ENCODE data around the gene PALM. TPM values are rescaled to one million over a fixed set of nuclear protein-coding genes. Genes with fewer than 3 reads are reported as not detected.
A peak's percentile ranks its signal among the peaks of the same experiment; 100 is the strongest.

The PALM gene
- polyA plus RNA-seq, 1 donor (not counting 4 experiments of a cell fraction or from before 2014, with no cell fraction given), result not detected

- Histone ChIP-seq H4K20me1 (ENCODE audit: control insufficient read depth, extremely low read depth, insufficient read depth, low read length) (peaks cover 21% of the 10 kb centered on the region), H3K79me2 (ENCODE audit: control insufficient read depth, insufficient read depth, low read length) (peaks cover 23% of the 10 kb centered on the region), H3K4me3 (ENCODE audit: control insufficient read depth in 2 of 3, extremely low read depth in 1 of 3, insufficient read depth in 2 of 3, low read depth in 1 of 3, low read length in 3 of 3) (peak overlapping the region; percentile 26 to 65 (median 51)), H3K9ac (ENCODE audit: control insufficient read depth, extremely low read depth, insufficient read depth, low read length) (peak overlapping the region; percentile 70), H3K4me2 (ENCODE audit: control insufficient read depth, extremely low read depth, insufficient read depth, low read depth, low read length) (peak overlapping the region; percentile 90), H3K27me3 (ENCODE audit: control insufficient read depth, extremely low read depth, insufficient read depth, low read length) (no peaks in the 10 kb centered on the region), H3K9me3 (ENCODE audit: control insufficient read depth, low read depth, low read length) (no peaks in the 10 kb centered on the region), H3K36me3 (ENCODE audit: control insufficient read depth in 2 of 2, extremely low read depth in 1 of 2, insufficient read depth in 2 of 2, low read length in 2 of 2) (peaks cover 9 to 29% of the 10 kb centered on the region in 2 experiments), H3K9me1 (ENCODE audit: control insufficient read depth, extremely low read depth, insufficient read depth, low read length) (peaks cover 2% of the 10 kb centered on the region), H3K4me1 (ENCODE audit: control insufficient read depth, extremely low read depth, insufficient read depth, low read length) (peaks cover 25% of the 10 kb centered on the region), H2AFZ (ENCODE audit: control insufficient read depth, low read length) (peak overlapping the region; percentile 49), H3K27ac (ENCODE audit: control insufficient read depth, insufficient read depth, low read length) (peak overlapping the region; percentile 83)
- FAIRE-seq (peak; percentile 5), DNase-seq (ENCODE audit: low read depth, low spot score) (peak; percentile 92)
- dilution Hi-C loops (cut with MboI; ENCODE audit: extremely low pct_ligation_motif_present, low sequenced_read_pairs), result no loop called here
- TF ChIP-seq, protein P1, sequence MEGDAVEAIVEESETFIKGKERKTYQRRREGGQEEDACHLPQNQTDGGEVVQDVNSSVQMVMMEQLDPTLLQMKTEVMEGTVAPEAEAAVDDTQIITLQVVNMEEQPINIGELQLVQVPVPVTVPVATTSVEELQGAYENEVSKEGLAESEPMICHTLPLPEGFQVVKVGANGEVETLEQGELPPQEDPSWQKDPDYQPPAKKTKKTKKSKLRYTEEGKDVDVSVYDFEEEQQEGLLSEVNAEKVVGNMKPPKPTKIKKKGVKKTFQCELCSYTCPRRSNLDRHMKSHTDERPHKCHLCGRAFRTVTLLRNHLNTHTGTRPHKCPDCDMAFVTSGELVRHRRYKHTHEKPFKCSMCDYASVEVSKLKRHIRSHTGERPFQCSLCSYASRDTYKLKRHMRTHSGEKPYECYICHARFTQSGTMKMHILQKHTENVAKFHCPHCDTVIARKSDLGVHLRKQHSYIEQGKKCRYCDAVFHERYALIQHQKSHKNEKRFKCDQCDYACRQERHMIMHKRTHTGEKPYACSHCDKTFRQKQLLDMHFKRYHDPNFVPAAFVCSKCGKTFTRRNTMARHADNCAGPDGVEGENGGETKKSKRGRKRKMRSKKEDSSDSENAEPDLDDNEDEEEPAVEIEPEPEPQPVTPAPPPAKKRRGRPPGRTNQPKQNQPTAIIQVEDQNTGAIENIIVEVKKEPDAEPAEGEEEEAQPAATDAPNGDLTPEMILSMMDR (optimal IDR thresholded peaks at IDR 0.05 in 1 of 3, IDR thresholded peaks at IDR 0.05 in 1 of 3, conservative IDR thresholded peaks at IDR 0.05 in 1 of 3; ENCODE audit: extremely low read depth in 1 of 3, insufficient read depth in 2 of 3, low read length in 3 of 3), result peak; percentile 14 to 77 (median 47)
- TF ChIP-seq EZH2 (IDR thresholded peaks at IDR 0.05; ENCODE audit: low read length), result no peak
Observed at GRCh38 chr19:680287-681028, 28.3 kb upstream of the PALM start.

DNA sequence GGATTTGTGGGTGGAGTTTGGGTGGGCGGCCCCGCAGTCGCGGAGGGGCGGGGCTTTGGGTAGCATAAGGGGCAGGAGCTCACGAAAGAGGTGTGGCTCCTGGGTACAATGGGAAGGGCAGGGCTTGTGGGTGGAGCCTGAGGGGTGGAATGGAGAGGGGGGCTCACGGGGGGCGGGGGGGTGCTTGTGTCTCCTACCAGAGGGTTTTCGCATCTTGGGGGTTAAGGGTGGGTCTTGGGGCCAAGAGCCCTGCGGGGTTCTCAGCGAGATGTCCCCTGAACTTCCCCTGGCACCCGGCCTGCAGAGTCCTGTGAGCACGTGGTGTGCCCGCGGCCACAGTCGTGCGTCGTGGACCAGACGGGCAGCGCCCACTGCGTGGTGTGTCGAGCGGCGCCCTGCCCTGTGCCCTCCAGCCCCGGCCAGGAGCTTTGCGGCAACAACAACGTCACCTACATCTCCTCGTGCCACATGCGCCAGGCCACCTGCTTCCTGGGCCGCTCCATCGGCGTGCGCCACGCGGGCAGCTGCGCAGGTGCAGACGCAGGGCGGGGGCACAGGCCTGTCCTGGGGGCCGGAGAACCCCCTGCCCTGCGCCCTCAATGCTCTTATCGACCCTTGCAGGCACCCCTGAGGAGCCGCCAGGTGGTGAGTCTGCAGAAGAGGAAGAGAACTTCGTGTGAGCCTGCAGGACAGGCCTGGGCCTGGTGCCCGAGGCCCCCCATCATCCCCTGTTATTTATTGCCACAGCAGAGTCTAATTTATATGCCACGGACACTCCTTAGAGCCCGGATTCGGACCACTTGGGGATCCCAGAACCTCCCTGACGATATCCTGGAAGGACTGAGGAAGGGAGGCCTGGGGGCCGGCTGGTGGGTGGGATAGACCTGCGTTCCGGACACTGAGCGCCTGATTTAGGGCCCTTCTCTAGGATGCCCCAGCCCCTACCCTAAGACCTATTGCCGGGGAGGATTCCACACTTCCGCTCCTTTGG lies 27.4 kb upstream of the PALM start:
- Histone ChIP-seq H2AFZ (ENCODE audit: control insufficient read depth, low read length) (no peak overlapping the region), H3K4me2 (ENCODE audit: control insufficient read depth, extremely low read depth, insufficient read depth, low read depth, low read length) (peak overlapping the region; percentile 82), H3K9me1 (ENCODE audit: control insufficient read depth, extremely low read depth, insufficient read depth, low read length) (peaks cover 2% of the 10 kb centered on the region), H3K79me2 (ENCODE audit: control insufficient read depth, insufficient read depth, low read length) (peaks cover 23% of the 10 kb centered on the region), H3K36me3 (ENCODE audit: control insufficient read depth in 2 of 2, extremely low read depth in 1 of 2, insufficient read depth in 2 of 2, low read length in 2 of 2) (peaks cover 9 to 29% of the 10 kb centered on the region in 2 experiments), H3K9me3 (ENCODE audit: control insufficient read depth, low read depth, low read length) (no peaks in the 10 kb centered on the region), H3K4me3 (ENCODE audit: control insufficient read depth in 2 of 3, extremely low read depth in 1 of 3, insufficient read depth in 2 of 3, low read depth in 1 of 3, low read length in 3 of 3) (peak overlapping the region in 1 of 3 experiments; percentile 20), H3K27me3 (ENCODE audit: control insufficient read depth, extremely low read depth, insufficient read depth, low read length) (no peaks in the 10 kb centered on the region), H3K27ac (ENCODE audit: control insufficient read depth, insufficient read depth, low read length) (peak overlapping the region; percentile 83), H3K4me1 (ENCODE audit: control insufficient read depth, extremely low read depth, insufficient read depth, low read length) (peaks cover 20% of the 10 kb centered on the region), H3K9ac (ENCODE audit: control insufficient read depth, extremely low read depth, insufficient read depth, low read length) (peak overlapping the region; percentile 70), H4K20me1 (ENCODE audit: control insufficient read depth, extremely low read depth, insufficient read depth, low read length) (peaks cover 21% of the 10 kb centered on the region)
- FAIRE-seq (no peak), DNase-seq (ENCODE audit: low read depth, low spot score) (no peak)
- no peak for TF ChIP-seq EZH2 (IDR thresholded peaks at IDR 0.05; ENCODE audit: low read length)
- TF ChIP-seq, protein P1 (optimal IDR thresholded peaks at IDR 0.05 in 1 of 3, IDR thresholded peaks at IDR 0.05 in 1 of 3, conservative IDR thresholded peaks at IDR 0.05 in 1 of 3; ENCODE audit: extremely low read depth in 1 of 3, insufficient read depth in 2 of 3, low read length in 3 of 3), result no peak
- dilution Hi-C loops (cut with MboI; ENCODE audit: extremely low pct_ligation_motif_present, low sequenced_read_pairs), result no loop called here
